ENCODE results near the gene CCNJL.

DNA sequence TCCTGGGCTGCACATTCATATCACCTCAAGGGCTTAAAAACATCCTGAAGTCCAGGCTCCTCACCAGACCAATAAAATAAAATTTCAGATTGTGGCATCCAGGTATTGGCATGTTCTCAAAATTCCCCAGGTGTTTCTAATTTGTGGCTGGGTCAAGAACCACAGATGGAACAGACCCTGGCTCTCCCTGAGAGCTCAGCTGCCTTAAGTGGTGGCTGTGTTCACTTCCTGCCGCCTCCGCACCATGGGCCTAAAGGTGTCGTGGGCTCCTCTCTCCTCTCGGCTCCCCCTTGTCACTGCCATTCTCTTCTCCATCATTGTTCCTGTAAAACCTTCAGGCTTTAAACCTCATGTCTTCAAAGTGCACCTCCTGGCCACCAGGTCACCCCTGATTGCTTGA lies 17.8 kb upstream of the CCNJL start:
- TF ChIP-seq CTCF (IDR thresholded peaks at IDR 0.05; ENCODE audit: poor library complexity): no peak
- no peak for TF ChIP-seq EZH2 (IDR thresholded peaks at IDR 0.05; ENCODE audit: borderline replicate concordance)
- TF ChIP-seq EZH2phosphoT487 (IDR thresholded peaks at IDR 0.05; ENCODE audit: low read depth, severe bottlenecking, unreplicated experiment): no peak

Data from hepatocyte (in vitro differentiated cells).